GM12878 (cell line): ENCODE measurements around the gene FANCF. TPM values are rescaled to one million over a fixed set of nuclear protein-coding genes. Genes with fewer than 3 reads are reported as not detected.

Source experiments
- ASH2L ChIP-seq: fragments of 300-600, 200-600 bp; sonication (generic); IDR thresholded peaks from 2 replicates; pipeline ENCODE4 v1.6.1; 2017; ENCODE audit warnings: low read depth, mild to moderate bottlenecking, borderline replicate concordance
- BHLHE40 ChIP-seq, 2 experiments: fragments of 450-650 bp in 1 of 2; IDR thresholded peaks; 2 replicates each; pipeline ENCODE4 v1.6.1; 2011 to 2017; ENCODE audit warnings: low read depth in 2 of 2, borderline replicate concordance in 1 of 2, improper control_type of control experiment in 1 of 2, low read length in 1 of 2, mild to moderate bottlenecking in 1 of 2
- CEBPB ChIP-seq, 2 experiments: fragments of 150-350 bp in 1 of 2; IDR thresholded peaks; 2 replicates each; pipeline ENCODE4 v1.6.1; 2012 to 2014; ENCODE audit warnings: low read depth in 2 of 2, low read length in 2 of 2, borderline replicate concordance in 1 of 2, inconsistent platforms in 1 of 2
- EZH2 ChIP-seq: IDR thresholded peaks from 2 replicates; pipeline ENCODE4 v1.6.1; 2012; ENCODE audit warnings: low read depth, mild to moderate bottlenecking, control low read depth, inconsistent platforms, low read length, borderline replicate concordance; ENCODE audit not compliant: control insufficient read depth
- KAT2A ChIP-seq: conservative IDR thresholded peaks from 2 replicates; pipeline ENCODE4 v1.6.1; 2011; ENCODE audit warnings: low read depth, low read length; ENCODE audit not compliant: control insufficient read depth
- NFYA ChIP-seq: IDR thresholded peaks from 2 replicates; pipeline ENCODE4 v1.6.1; 2011; ENCODE audit warnings: low read depth, mild to moderate bottlenecking, low read length, improper control_type of control experiment, borderline replicate concordance
- RELA ChIP-seq: fragments of 450-650 bp; IDR thresholded peaks from 2 replicates; pipeline ENCODE4 v1.8.0; 2014; ENCODE audit warnings: borderline replicate concordance; ENCODE audit not compliant: partially characterized antibody
- SREBF2 ChIP-seq: IDR thresholded peaks from 2 replicates; pipeline ENCODE4 v1.6.1; 2012; ENCODE audit warnings: mild to moderate bottlenecking, low read length
- SRF ChIP-seq, 2 experiments: IDR thresholded peaks; 2 replicates each; pipeline ENCODE4 v1.6.1; 2011; ENCODE audit warnings: low read depth in 2 of 2, low read length in 2 of 2, mild to moderate bottlenecking in 1 of 2, moderate library complexity in 1 of 2
- WRNIP1 ChIP-seq: IDR thresholded peaks from 2 replicates; pipeline ENCODE4 v1.6.1; 2011; ENCODE audit warnings: low read depth, low read length, improper control_type of control experiment, borderline replicate concordance
- polyA plus RNA-seq, 11 experiments: library from polyadenylated mRNA; depleted of rRNA in 4 of 11; unstranded in 6 of 11; stranded (reverse) in 5 of 11; fragments of >200 nt; fragmentation: Nextera tagmentation in 4 of 11; fragmentation: Illumina TruSeq in 1 of 11; extraction: Ambion mirVana in 4 of 11; extraction: Trizol in 1 of 11; gene quantifications; 1 replicate in 1 of 11; 2 replicates in 10 of 11; pipeline versions ENCODE4 v1.2.1 to v1.2.3, GENCODE V29; 2011 to 2016; ENCODE audit warnings: inconsistent platforms in 2 of 11, missing spikeins in 2 of 11, low read depth in 1 of 11
- total RNA-seq, 4 experiments: library from RNA; depleted of rRNA in 3 of 4; stranded (reverse); fragments of >200 nt in 3 of 4; fragmentation: Illumina TruSeq in 1 of 4; extraction: Trizol in 1 of 4; gene quantifications; 2 replicates each; pipeline versions ENCODE4 v1.2.1 to v1.2.3, GENCODE V29; 2013 to 2021
- TF ChIP-seq, protein P1 (sequence below): fragments of 450-650 bp; IDR thresholded peaks from 2 replicates; pipeline ENCODE4 v1.6.1; 2017; ENCODE audit warnings: mild to moderate bottlenecking, low read depth, inconsistent platforms; ENCODE audit not compliant: poor library complexity, severe bottlenecking
- TF ChIP-seq, protein P2 (sequence below): fragments of 450-650 bp; formaldehyde crosslinking; IDR thresholded peaks from 2 replicates; pipeline ENCODE4 v1.5.0; 2022; ENCODE audit warnings: mild to moderate bottlenecking, missing genetic modification characterization
- TF ChIP-seq, protein P3 (sequence below): IDR thresholded peaks from 2 replicates; pipeline ENCODE4 v1.6.1; 2011; ENCODE audit warnings: borderline replicate concordance, low read depth, mild to moderate bottlenecking, moderate library complexity, low read length; ENCODE audit not compliant: insufficient read depth, poor library complexity, severe bottlenecking
- TF ChIP-seq, protein P4 (sequence below): IDR thresholded peaks from 2 replicates; pipeline ENCODE4 v1.6.1; 2012; ENCODE audit warnings: low read depth, low read length, improper control_type of control experiment
- TF ChIP-seq, protein P5 (sequence below): fragments of 450-650 bp; IDR thresholded peaks from 2 replicates; pipeline ENCODE4 v1.6.1; 2016; ENCODE audit warnings: mild to moderate bottlenecking
- TF ChIP-seq, protein P6 (sequence below): fragments of 450-650 bp; IDR thresholded peaks from 2 replicates; pipeline ENCODE4 v1.6.1; 2016; ENCODE audit warnings: mild to moderate bottlenecking

The FANCF gene
- total and polyA plus RNA-seq, 10 of the 15 experiments (the other 5 are each of a cell fraction or from before 2014, with no cell fraction given), result 1.6 to 19.9 (median 12.2) TPM

DNA sequence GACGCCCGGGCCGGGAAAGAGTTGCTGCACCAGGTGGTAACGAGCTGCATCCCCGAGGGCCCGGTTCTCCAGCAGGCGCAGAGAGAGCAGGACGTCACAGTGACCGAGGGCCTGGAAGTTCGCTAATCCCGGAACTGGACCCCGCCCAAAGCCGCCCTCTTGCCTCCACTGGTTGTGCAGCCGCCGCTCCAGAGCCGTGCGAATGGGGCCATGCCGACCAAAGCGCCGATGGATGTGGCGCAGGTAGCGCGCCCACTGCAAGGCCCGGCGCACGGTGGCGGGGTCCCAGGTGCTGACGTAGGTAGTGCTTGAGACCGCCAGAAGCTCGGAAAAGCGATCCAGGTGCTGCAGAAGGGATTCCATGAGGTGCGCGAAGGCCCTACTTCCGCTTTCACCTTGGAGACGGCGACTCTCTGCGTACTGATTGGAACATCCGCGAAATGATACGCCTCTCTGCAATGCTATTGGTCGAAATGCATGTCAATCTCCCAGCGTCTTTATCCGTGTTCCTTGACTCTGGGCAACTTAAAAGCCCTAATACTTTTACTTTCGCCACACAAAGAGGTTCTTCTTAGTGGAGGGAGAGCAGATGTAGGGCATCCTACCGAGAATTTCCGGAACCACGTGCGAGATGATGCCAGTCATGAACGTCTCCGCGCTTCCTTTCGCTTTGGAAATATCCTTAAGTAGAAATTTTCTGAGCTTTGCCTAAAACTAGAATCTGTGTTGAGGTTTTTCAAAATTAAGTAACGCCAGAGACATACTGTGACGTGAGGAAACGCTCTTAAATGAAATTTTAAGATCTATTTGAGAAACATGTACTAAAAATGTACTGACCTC, at the start of gene FANCF (continued):
- no peak for TF ChIP-seq ASH2L
- peak; percentile 72 to 75 for TF ChIP-seq BHLHE40 (IDR thresholded peaks at IDR 0.05; ENCODE audit: borderline replicate concordance in 1 of 2, low read depth in 2 of 2, low read length in 1 of 2)
- TF ChIP-seq SREBF2, result no peak
- no peak for TF ChIP-seq RELA
- TF ChIP-seq, protein P1, sequence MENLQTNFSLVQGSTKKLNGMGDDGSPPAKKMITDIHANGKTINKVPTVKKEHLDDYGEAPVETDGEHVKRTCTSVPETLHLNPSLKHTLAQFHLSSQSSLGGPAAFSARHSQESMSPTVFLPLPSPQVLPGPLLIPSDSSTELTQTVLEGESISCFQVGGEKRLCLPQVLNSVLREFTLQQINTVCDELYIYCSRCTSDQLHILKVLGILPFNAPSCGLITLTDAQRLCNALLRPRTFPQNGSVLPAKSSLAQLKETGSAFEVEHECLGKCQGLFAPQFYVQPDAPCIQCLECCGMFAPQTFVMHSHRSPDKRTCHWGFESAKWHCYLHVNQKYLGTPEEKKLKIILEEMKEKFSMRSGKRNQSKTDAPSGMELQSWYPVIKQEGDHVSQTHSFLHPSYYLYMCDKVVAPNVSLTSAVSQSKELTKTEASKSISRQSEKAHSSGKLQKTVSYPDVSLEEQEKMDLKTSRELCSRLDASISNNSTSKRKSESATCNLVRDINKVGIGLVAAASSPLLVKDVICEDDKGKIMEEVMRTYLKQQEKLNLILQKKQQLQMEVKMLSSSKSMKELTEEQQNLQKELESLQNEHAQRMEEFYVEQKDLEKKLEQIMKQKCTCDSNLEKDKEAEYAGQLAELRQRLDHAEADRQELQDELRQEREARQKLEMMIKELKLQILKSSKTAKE, result peak; percentile 61
- TF ChIP-seq, protein P2, sequence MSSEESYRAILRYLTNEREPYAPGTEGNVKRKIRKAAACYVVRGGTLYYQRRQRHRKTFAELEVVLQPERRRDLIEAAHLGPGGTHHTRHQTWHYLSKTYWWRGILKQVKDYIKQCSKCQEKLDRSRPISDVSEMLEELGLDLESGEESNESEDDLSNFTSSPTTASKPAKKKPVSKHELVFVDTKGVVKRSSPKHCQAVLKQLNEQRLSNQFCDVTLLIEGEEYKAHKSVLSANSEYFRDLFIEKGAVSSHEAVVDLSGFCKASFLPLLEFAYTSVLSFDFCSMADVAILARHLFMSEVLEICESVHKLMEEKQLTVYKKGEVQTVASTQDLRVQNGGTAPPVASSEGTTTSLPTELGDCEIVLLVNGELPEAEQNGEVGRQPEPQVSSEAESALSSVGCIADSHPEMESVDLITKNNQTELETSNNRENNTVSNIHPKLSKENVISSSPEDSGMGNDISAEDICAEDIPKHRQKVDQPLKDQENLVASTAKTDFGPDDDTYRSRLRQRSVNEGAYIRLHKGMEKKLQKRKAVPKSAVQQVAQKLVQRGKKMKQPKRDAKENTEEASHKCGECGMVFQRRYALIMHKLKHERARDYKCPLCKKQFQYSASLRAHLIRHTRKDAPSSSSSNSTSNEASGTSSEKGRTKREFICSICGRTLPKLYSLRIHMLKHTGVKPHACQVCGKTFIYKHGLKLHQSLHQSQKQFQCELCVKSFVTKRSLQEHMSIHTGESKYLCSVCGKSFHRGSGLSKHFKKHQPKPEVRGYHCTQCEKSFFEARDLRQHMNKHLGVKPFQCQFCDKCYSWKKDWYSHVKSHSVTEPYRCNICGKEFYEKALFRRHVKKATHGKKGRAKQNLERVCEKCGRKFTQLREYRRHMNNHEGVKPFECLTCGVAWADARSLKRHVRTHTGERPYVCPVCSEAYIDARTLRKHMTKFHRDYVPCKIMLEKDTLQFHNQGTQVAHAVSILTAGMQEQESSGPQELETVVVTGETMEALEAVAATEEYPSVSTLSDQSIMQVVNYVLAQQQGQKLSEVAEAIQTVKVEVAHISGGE (CRISPR knock-in tag), result no peak
- TF ChIP-seq, protein P3, sequence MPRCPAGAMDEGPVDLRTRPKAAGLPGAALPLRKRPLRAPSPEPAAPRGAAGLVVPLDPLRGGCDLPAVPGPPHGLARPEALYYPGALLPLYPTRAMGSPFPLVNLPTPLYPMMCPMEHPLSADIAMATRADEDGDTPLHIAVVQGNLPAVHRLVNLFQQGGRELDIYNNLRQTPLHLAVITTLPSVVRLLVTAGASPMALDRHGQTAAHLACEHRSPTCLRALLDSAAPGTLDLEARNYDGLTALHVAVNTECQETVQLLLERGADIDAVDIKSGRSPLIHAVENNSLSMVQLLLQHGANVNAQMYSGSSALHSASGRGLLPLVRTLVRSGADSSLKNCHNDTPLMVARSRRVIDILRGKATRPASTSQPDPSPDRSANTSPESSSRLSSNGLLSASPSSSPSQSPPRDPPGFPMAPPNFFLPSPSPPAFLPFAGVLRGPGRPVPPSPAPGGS, result no peak
- TF ChIP-seq NFYA, result peak; percentile 100
- no peak for TF ChIP-seq CEBPB (IDR thresholded peaks at IDR 0.05; ENCODE audit: borderline replicate concordance in 1 of 2, low read depth in 2 of 2, low read length in 2 of 2)
- no peak for TF ChIP-seq WRNIP1
- TF ChIP-seq SRF (IDR thresholded peaks at IDR 0.05; ENCODE audit: low read depth in 2 of 2, low read length in 2 of 2), result no peak
- no peak for TF ChIP-seq KAT2A
- TF ChIP-seq, protein P4, sequence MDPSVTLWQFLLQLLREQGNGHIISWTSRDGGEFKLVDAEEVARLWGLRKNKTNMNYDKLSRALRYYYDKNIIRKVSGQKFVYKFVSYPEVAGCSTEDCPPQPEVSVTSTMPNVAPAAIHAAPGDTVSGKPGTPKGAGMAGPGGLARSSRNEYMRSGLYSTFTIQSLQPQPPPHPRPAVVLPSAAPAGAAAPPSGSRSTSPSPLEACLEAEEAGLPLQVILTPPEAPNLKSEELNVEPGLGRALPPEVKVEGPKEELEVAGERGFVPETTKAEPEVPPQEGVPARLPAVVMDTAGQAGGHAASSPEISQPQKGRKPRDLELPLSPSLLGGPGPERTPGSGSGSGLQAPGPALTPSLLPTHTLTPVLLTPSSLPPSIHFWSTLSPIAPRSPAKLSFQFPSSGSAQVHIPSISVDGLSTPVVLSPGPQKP, result peak; percentile 64; the same call in 1 of the 2 replicates
- TF ChIP-seq, protein P5, sequence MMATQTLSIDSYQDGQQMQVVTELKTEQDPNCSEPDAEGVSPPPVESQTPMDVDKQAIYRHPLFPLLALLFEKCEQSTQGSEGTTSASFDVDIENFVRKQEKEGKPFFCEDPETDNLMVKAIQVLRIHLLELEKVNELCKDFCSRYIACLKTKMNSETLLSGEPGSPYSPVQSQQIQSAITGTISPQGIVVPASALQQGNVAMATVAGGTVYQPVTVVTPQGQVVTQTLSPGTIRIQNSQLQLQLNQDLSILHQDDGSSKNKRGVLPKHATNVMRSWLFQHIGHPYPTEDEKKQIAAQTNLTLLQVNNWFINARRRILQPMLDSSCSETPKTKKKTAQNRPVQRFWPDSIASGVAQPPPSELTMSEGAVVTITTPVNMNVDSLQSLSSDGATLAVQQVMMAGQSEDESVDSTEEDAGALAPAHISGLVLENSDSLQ, result peak; percentile 100
- no peak for TF ChIP-seq EZH2
- TF ChIP-seq, protein P6, sequence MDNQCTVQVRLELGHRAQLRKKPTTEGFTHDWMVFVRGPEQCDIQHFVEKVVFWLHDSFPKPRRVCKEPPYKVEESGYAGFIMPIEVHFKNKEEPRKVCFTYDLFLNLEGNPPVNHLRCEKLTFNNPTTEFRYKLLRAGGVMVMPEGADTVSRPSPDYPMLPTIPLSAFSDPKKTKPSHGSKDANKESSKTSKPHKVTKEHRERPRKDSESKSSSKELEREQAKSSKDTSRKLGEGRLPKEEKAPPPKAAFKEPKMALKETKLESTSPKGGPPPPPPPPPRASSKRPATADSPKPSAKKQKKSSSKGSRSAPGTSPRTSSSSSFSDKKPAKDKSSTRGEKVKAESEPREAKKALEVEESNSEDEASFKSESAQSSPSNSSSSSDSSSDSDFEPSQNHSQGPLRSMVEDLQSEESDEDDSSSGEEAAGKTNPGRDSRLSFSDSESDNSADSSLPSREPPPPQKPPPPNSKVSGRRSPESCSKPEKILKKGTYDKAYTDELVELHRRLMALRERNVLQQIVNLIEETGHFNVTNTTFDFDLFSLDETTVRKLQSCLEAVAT, result 0 out of 2 replicates have a peak, but pooled peaks have one; percentile 35
